Suprapubic skin (tissue), 3 donors: ENCODE results near the gene DLX2.

Source experiments
- EP300 ChIP-seq: sonication (generic); formaldehyde crosslinking; IDR thresholded peaks from one replicate; pipeline ENCODE4 v1.6.1; 2017; ENCODE audit warnings: antibody characterized with exemption
- POLR2A ChIP-seq, 2 donors: fragments of 450-650 bp; IDR thresholded peaks; one replicate each; pipeline ENCODE4 v1.6.1; 2017; ENCODE audit warnings: antibody characterized with exemption in 2 of 2, mild to moderate bottlenecking in 2 of 2, moderate library complexity in 2 of 2
- TF ChIP-seq, protein P1 (sequence below), 2 donors: fragments of 200-600 bp in 1 of 2; fragments of 450-650 bp in 1 of 2; sonication (generic) in 1 of 2; IDR thresholded peaks; one replicate each; pipeline ENCODE4 v1.5.1; 2016 to 2019; ENCODE audit warnings: antibody characterized with exemption in 2 of 2, mild to moderate bottlenecking in 1 of 2, moderate library complexity in 1 of 2

DNA sequence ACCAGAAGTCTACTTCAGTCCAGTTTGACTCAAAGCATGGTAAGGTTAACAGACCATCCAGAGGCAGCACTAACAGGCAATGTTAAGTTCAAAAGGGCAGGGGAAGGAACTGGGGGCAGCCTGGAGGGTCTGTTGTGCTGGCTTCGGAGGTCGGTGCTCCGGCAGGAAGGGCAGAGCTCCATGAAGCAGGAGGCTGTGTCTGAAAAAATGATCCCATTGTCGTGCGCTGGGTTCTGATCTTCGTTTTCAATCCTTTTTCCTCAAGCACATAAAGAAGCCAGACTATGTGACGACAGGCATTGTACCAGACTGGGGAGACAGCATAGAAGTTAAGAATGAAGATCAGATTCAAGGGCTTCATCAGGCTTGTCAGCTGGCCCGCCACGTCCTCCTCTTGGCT, 39.3 kb downstream of the DLX2 start:
- TF ChIP-seq, protein P1, sequence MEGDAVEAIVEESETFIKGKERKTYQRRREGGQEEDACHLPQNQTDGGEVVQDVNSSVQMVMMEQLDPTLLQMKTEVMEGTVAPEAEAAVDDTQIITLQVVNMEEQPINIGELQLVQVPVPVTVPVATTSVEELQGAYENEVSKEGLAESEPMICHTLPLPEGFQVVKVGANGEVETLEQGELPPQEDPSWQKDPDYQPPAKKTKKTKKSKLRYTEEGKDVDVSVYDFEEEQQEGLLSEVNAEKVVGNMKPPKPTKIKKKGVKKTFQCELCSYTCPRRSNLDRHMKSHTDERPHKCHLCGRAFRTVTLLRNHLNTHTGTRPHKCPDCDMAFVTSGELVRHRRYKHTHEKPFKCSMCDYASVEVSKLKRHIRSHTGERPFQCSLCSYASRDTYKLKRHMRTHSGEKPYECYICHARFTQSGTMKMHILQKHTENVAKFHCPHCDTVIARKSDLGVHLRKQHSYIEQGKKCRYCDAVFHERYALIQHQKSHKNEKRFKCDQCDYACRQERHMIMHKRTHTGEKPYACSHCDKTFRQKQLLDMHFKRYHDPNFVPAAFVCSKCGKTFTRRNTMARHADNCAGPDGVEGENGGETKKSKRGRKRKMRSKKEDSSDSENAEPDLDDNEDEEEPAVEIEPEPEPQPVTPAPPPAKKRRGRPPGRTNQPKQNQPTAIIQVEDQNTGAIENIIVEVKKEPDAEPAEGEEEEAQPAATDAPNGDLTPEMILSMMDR (IDR thresholded peaks at IDR 0.05): no peak
- TF ChIP-seq POLR2A (IDR thresholded peaks at IDR 0.05): no peak
- no peak for TF ChIP-seq EP300
